RWPE2 (cell line): ENCODE measurements around the gene EDRF1.

ENCODE experiments used
- ATAC-seq: fragments of 200-7000 bp; cut with Tn5 transposase; 3 replicates; pipeline ENCODE4 v1.9.1; 2021; ENCODE audit warnings: low read depth
- DNase-seq: peaks from one replicate; pipeline ENCODE4 v3.0.0-alpha.2; 2020; ENCODE audit warnings: low spot score
- H3K27ac ChIP-seq: fragments of 450-650 bp; 2 replicates; pipeline ENCODE4 v1.5.1; 2017; ENCODE audit warnings: mild to moderate bottlenecking; ENCODE audit not compliant: poor library complexity, severe bottlenecking
- H3K27me3 ChIP-seq: fragments of 250-450 bp; sonication (Bioruptor Pico); 2 replicates; pipeline ENCODE4 v1.5.1; 2021; ENCODE audit warnings: mild to moderate bottlenecking, moderate library complexity; ENCODE audit not compliant: insufficient read depth, poor library complexity, severe bottlenecking
- H3K36me3 ChIP-seq: fragments of 250-450 bp; sonication (Bioruptor Pico); 2 replicates; pipeline ENCODE4 v1.5.1; 2020; ENCODE audit warnings: low read depth, mild to moderate bottlenecking, moderate library complexity
- H3K4me1 ChIP-seq: fragments of 250-450 bp; sonication (Bioruptor Pico); 2 replicates; pipeline ENCODE4 v1.5.1; 2021; ENCODE audit warnings: mild to moderate bottlenecking, moderate library complexity; ENCODE audit not compliant: insufficient read depth, poor library complexity, severe bottlenecking
- H3K4me3 ChIP-seq: fragments of 250-450 bp; sonication (Bioruptor Pico); 2 replicates; pipeline ENCODE4 v1.5.1; 2021; ENCODE audit warnings: mild to moderate bottlenecking, moderate library complexity; ENCODE audit not compliant: severe bottlenecking
- H3K9me3 ChIP-seq: fragments of 250-450 bp; sonication (Bioruptor Pico); 2 replicates; pipeline ENCODE4 v1.5.1; 2021; ENCODE audit warnings: mild to moderate bottlenecking, moderate library complexity; ENCODE audit not compliant: severe bottlenecking
- TF ChIP-seq, protein P1 (sequence below): fragments of 450-650 bp; IDR thresholded peaks from one replicate; pipeline ENCODE4 v1.5.1; 2017; ENCODE audit warnings: mild to moderate bottlenecking, moderate library complexity; ENCODE audit not compliant: poor library complexity, severe bottlenecking

EDRF1 gene

DNA sequence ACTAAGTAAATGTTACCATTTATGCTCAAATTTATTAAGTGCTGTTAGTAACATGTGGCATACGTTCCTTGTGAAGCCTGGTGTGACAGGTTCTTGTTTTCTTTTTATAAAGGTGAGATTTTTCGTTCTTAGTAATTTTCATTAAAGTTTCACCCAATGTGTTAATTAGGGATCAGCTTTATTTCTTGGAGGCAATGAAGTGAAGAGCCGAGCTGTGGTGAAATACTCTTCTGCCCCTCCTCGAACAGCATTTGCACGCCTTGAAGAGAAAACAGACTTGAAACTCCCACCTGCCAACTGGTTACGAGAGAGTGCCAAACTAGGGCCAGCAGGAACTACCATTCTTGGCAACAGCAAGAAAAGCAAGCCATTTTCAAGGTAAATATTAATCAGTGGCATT, 1.5 kb downstream of the EDRF1 start:
- H3K36me3 ChIP-seq = peaks cover 53% of the 10 kb centered on the region
- H3K4me3 ChIP-seq = peak overlapping the region; percentile 74
- no peaks in the 10 kb centered on the region for H3K9me3 ChIP-seq
- no peaks in the 10 kb centered on the region for H3K4me1 ChIP-seq
- no peaks in the 10 kb centered on the region for H3K27me3 ChIP-seq
- no peak overlapping the region for H3K27ac ChIP-seq
- DNase-seq = no peak
- no peak for ATAC-seq
- TF ChIP-seq, protein P1, sequence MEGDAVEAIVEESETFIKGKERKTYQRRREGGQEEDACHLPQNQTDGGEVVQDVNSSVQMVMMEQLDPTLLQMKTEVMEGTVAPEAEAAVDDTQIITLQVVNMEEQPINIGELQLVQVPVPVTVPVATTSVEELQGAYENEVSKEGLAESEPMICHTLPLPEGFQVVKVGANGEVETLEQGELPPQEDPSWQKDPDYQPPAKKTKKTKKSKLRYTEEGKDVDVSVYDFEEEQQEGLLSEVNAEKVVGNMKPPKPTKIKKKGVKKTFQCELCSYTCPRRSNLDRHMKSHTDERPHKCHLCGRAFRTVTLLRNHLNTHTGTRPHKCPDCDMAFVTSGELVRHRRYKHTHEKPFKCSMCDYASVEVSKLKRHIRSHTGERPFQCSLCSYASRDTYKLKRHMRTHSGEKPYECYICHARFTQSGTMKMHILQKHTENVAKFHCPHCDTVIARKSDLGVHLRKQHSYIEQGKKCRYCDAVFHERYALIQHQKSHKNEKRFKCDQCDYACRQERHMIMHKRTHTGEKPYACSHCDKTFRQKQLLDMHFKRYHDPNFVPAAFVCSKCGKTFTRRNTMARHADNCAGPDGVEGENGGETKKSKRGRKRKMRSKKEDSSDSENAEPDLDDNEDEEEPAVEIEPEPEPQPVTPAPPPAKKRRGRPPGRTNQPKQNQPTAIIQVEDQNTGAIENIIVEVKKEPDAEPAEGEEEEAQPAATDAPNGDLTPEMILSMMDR = no peak

- DNase-seq (no peak), ATAC-seq (no peak)
- Histone ChIP-seq H3K36me3 (peaks cover 71% of the 10 kb centered on the region), H3K4me1 (no peaks in the 10 kb centered on the region), H3K27me3 (no peaks in the 10 kb centered on the region), H3K4me3 (no peak overlapping the region), H3K9me3 (no peaks in the 10 kb centered on the region), H3K27ac (no peak overlapping the region)
- TF ChIP-seq, protein P1 = no peak
These were observed 3.3 kb downstream of the EDRF1 start for GRCh38 chr10:125722811-125723210.

GRCh38 chr10:125726914-125727313, 7.4 kb downstream of the EDRF1 start:
- Histone ChIP-seq H3K27ac (no peak overlapping the region), H3K36me3 (peaks cover 100% of the 10 kb centered on the region)
- ATAC-seq = no peak

GRCh38 chr10:125727436-125727835, 7.9 kb downstream of the EDRF1 start:
- ATAC-seq (no peak), DNase-seq (no peak)
- Histone ChIP-seq H3K36me3 (peaks cover 100% of the 10 kb centered on the region), H3K4me3 (no peak overlapping the region), H3K27me3 (no peaks in the 10 kb centered on the region), H3K4me1 (no peaks in the 10 kb centered on the region), H3K27ac (no peak overlapping the region), H3K9me3 (no peaks in the 10 kb centered on the region)
- TF ChIP-seq, protein P1 = no peak

More at GRCh38 chr10:125726914-125727313, 7.4 kb downstream of the EDRF1 start:
- H3K27me3 ChIP-seq = no peaks in the 10 kb centered on the region
- no peak for DNase-seq
- no peak overlapping the region for H3K4me3 ChIP-seq
- no peaks in the 10 kb centered on the region for H3K4me1 ChIP-seq
- H3K9me3 ChIP-seq = no peaks in the 10 kb centered on the region
- TF ChIP-seq, protein P1 = no peak

DNA sequence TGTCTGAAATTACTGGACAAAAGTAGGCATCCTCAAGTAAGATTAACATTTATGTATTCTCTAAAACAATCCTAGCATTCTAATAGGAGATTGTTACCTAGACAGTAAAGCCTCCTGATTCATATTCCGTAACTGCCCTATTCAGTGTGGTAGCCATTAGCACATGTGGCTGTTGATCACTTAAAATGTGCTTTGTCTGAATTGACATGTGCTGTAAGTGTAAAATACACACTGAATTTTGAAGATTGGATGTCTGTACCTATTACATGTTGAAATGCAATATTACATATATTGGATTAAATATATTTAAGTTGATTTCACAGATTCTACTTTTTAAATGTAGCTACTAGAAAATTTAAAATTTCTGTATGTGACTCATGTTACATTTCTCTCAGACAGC, 14.6 kb downstream of the EDRF1 start:
- DNase-seq = no peak
- ATAC-seq = no peak
- H3K4me1 ChIP-seq = no peaks in the 10 kb centered on the region
- H3K27me3 ChIP-seq = no peaks in the 10 kb centered on the region
- TF ChIP-seq, protein P1 = no peak
- H3K36me3 ChIP-seq = peaks cover 100% of the 10 kb centered on the region
- H3K4me3 ChIP-seq = no peak overlapping the region
- no peaks in the 10 kb centered on the region for H3K9me3 ChIP-seq
- no peak overlapping the region for H3K27ac ChIP-seq
